RWPE2 (cell line): Measurements from ENCODE around the gene CSTF3.
"Not testable (repeated sequence)": the region's sequence is repeated elsewhere in the genome, so short reads cannot be mapped to it uniquely, and the experiment has no call there.

Experiments used
- ATAC-seq: fragments of 200-7000 bp; cut with Tn5 transposase; 3 replicates; pipeline ENCODE4 v1.9.1; 2021; ENCODE audit warnings: low read depth
- DNase-seq: peaks from one replicate; pipeline ENCODE4 v3.0.0-alpha.2; 2020; ENCODE audit warnings: low spot score
- H3K27ac ChIP-seq: fragments of 450-650 bp; 2 replicates; pipeline ENCODE4 v1.5.1; 2017; ENCODE audit warnings: mild to moderate bottlenecking; ENCODE audit not compliant: poor library complexity, severe bottlenecking
- H3K27me3 ChIP-seq: fragments of 250-450 bp; sonication (Bioruptor Pico); 2 replicates; pipeline ENCODE4 v1.5.1; 2021; ENCODE audit warnings: mild to moderate bottlenecking, moderate library complexity; ENCODE audit not compliant: insufficient read depth, poor library complexity, severe bottlenecking
- H3K36me3 ChIP-seq: fragments of 250-450 bp; sonication (Bioruptor Pico); 2 replicates; pipeline ENCODE4 v1.5.1; 2020; ENCODE audit warnings: low read depth, mild to moderate bottlenecking, moderate library complexity
- H3K4me1 ChIP-seq: fragments of 250-450 bp; sonication (Bioruptor Pico); 2 replicates; pipeline ENCODE4 v1.5.1; 2021; ENCODE audit warnings: mild to moderate bottlenecking, moderate library complexity; ENCODE audit not compliant: insufficient read depth, poor library complexity, severe bottlenecking
- H3K4me3 ChIP-seq: fragments of 250-450 bp; sonication (Bioruptor Pico); 2 replicates; pipeline ENCODE4 v1.5.1; 2021; ENCODE audit warnings: mild to moderate bottlenecking, moderate library complexity; ENCODE audit not compliant: severe bottlenecking
- H3K9me3 ChIP-seq: fragments of 250-450 bp; sonication (Bioruptor Pico); 2 replicates; pipeline ENCODE4 v1.5.1; 2021; ENCODE audit warnings: mild to moderate bottlenecking, moderate library complexity; ENCODE audit not compliant: severe bottlenecking
- CTCF ChIP-seq: fragments of 450-650 bp; IDR thresholded peaks from one replicate; pipeline ENCODE4 v1.5.1; 2017; ENCODE audit warnings: mild to moderate bottlenecking, moderate library complexity; ENCODE audit not compliant: poor library complexity, severe bottlenecking

Gene CSTF3

GRCh38 chr11:33160587-33160986, 693 bp downstream of the CSTF3 start:
- no peak for TF ChIP-seq CTCF
- Histone ChIP-seq H3K4me3 (peak overlapping the region; percentile 72), H3K36me3 (peaks cover 49% of the 10 kb centered on the region), H3K9me3 (no peaks in the 10 kb centered on the region), H3K4me1 (peaks cover 40% of the 10 kb centered on the region), H3K27me3 (no peaks in the 10 kb centered on the region), H3K27ac (peak overlapping the region; percentile 71)
- DNase-seq (no peak), ATAC-seq (no peak)

GRCh38 chr11:33160136-33160535, 1.1 kb downstream of the CSTF3 start:
- H3K27me3 ChIP-seq, result no peaks in the 10 kb centered on the region
- H3K36me3 ChIP-seq, result peaks cover 53% of the 10 kb centered on the region
- TF ChIP-seq CTCF, result no peak
- H3K27ac ChIP-seq, result peak overlapping the region; percentile 71
- H3K9me3 ChIP-seq, result no peaks in the 10 kb centered on the region
- H3K4me3 ChIP-seq, result peak overlapping the region; percentile 72
- peaks cover 40% of the 10 kb centered on the region for H3K4me1 ChIP-seq
- DNase-seq (no peak), ATAC-seq (no peak)

- H3K36me3 ChIP-seq, result peaks cover 60% of the 10 kb centered on the region
- H3K9me3 ChIP-seq, H3K27ac ChIP-seq, DNase-seq, ATAC-seq, H3K27me3 ChIP-seq: not testable (repeated sequence)
- peak overlapping the region; percentile 72 for H3K4me3 ChIP-seq
- H3K4me1 ChIP-seq, result peaks cover 40% of the 10 kb centered on the region
These were observed 1.9 kb downstream of the CSTF3 start for GRCh38 chr11:33159378-33159867.

- no peaks in the 10 kb centered on the region for H3K27me3 ChIP-seq
- ATAC-seq (no peak), DNase-seq (no peak)
- H3K4me3 ChIP-seq, result peak overlapping the region; percentile 4
- peaks cover 41% of the 10 kb centered on the region for H3K4me1 ChIP-seq
- no peak for TF ChIP-seq CTCF
- peaks cover 65% of the 10 kb centered on the region for H3K36me3 ChIP-seq
- H3K27ac ChIP-seq, result no peak overlapping the region
- no peaks in the 10 kb centered on the region for H3K9me3 ChIP-seq
These were observed 2.5 kb downstream of the CSTF3 start for GRCh38 chr11:33158596-33159275.

GRCh38 chr11:33157103-33158027, 3.9 kb downstream of the CSTF3 start:
- H3K4me1 ChIP-seq, result peaks cover 43% of the 10 kb centered on the region
- H3K4me3 ChIP-seq, result no peak overlapping the region
- peaks cover 79% of the 10 kb centered on the region for H3K36me3 ChIP-seq
- ATAC-seq, result no peak
- no peak for TF ChIP-seq CTCF
- no peaks in the 10 kb centered on the region for H3K9me3 ChIP-seq
- H3K27ac ChIP-seq, result no peak overlapping the region
- DNase-seq, result no peak
- H3K27me3 ChIP-seq, result no peaks in the 10 kb centered on the region
